DMS79 (cell line): ENCODE data around the gene C11orf54.
"Not testable (repeated sequence)": the region's sequence is repeated elsewhere in the genome, so short reads cannot be mapped to it uniquely, and the experiment has no call there.

Experiments used
- DNase-seq: peaks from one replicate; lab custom pipeline; 2025; lab: John Stamatoyannopoulos, UW

C11orf54 gene

DNA sequence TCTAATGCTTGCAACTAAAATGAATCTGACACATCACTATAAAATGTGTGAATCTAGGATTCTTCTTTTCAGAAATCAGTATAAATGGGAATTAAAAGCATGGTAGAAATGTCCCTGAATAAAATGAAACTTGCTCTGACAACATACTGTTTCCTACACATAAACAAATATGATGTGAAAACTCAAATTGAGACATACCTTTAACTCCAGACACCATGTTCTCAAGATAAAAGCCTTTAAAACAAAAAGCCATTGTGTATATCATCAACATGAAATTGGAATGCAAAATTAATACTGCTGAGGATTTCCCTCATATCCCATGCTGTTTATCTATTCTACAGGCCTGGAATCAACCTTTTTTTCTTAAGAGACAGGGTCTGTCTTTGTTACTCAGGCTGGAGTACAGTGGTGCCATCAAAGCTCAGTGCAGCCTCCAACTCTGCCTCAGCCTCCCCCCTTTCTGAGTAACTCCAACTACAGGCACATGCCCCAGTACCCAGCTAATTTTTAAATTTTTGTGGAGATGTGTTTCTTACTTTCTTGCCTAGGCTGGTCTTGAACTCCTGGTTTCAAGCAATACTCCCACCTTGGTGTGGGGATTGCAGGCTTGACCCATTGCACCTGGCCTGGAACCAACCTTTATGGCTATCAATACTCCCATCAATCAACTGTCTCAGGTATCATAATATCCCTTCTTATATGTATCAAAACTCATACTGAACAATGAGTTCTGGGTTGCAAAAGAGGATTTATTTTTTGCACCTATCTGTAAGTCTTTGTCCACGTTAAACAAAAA lies 6.8 kb upstream of the C11orf54 start:
- no peak for DNase-seq

DNA sequence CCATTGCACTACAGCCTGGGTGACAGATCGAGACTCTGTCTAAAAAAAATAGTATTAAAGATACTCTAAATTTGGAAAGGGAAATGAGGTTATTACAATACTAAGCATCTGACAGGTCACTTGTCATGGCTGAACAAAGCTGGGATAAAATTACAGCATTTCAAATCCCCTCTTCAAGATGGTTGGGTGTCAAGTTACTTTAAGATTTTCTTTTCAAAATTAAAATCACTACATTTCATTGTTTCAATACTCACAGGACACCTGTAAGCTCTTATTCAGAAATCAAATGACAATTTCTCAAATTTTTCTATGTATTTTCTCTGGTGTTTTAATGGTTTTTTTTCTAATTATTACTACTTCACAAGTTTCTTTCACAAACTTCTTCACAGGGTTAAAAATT lies 5.8 kb upstream of the C11orf54 start:
- no peak for DNase-seq

DNA sequence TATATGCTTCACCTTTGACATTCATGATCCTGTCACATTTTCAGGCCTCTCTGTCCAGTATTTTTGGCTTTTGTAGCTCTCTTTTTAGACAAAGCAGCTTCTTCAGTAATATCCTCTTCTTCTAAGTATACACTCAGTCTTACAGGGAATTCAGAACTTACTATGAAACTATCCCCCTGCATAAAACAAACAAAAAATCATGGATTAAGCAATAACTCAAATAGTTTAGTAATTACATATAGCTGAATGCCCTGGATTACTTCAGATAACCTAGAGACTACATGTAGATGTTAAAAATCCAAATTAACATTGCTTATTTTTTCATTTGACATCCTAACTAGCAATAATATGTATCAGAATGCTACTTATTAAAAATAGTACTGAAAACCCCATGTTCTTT lies 5.3 kb upstream of the C11orf54 start:
- DNase-seq = no peak

DNA sequence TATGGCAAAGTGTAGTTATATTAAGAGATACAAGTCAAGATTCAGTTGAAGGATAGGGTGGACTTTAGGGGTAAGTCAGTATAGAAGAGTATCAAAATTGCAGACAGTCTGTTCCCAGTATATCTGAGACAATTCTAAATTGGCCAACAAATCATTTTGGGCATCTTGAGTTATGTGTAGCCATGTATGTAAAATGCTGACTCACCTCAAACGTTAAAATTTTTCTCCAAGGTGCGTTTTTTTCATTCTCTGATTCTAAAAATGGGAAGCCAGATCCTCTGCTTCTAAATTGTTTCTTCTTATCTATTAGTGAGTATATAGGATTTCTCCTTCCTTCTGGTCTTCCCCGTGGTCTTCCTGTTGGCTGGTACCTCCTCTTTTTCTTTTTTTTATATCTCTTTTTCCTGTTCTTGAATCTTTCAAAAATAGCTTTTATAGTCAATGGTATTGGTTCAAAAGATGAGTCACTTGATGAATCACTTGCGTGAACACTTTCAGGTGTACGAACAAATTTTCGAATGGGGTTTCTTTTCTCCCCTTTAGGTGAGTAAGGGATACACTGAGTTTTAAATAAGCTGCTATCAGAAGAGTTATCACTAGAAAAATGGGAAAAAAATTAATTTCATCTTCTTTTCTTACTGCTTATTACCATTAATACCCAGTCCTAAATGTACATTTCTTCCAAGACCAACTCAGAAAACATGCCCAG lies 3.4 kb upstream of the C11orf54 start:
- no peak for DNase-seq

DNA sequence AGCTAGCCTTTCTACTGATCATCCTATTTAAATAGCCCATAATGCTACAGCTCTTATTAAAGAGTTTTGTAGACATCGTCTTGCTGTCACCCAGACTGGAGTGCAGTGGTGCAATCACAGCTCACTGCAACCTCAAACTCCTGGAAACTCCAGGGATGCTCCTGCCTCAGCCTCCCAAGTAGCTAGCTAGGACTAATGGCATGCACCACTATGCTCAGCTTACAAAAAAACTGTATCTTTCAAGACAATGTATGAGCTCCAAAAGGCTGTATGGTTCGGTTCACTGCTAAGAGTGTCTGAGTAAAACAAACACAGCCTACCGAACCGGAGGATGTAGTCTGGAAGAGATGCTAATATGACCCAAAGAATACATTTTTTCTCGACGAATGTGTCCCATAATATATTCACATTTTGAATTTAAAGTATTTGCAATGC lies 2.8 kb upstream of the C11orf54 start:
- peak; percentile 15 for DNase-seq

DNA sequence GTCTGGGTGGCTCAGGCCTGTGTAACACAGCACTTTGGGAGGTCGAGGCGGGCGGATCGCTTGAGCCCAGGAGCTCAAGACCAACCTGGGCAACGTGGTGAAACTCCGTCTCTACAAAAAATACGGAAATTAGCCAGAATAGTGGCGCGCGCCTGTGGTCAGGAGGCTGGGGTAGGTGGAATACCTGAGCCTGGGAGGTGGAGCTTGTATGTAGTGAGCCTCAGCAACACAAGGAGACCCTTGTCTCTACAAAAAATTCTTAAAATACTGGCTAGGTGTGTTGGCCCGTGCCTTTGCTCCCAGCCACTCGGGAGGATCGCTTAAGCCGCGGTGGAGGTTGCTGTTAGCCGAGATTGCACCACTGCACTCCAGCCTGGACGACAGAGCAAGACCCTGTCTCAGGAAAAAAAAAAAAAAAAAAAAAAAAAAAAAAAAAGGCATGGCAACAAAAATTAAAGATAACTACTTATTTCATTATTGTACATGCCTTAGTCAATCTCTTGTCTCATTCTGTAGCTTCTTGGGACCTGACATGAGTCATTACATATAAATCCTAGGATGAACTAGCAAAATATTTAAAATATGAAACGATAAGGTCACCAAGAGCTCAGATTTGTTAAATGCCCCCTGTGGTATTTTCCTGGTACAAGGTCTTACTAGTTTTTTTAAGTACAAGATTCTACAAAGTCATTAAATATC lies 1.3 kb upstream of the C11orf54 start:
- peak; percentile 10 for DNase-seq

DNA sequence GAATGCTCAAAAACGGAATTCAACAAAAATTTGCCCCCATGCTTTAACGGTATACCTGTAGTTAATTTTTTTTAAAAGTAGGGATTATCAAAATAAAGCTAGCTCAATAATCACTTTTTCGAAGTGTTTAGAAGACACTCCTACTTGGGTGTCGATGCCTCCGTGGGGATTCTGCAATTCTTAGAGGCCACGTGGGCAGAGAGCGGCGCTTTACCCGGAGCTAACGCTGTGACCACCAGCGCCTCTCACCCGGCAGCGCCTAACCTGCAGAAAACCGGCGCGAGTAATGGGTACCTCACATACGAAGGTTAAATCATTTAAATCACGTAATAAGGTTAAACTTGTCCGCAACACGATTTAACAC lies 760 bp upstream of the C11orf54 start:
- peak; percentile 53 for DNase-seq

DNA sequence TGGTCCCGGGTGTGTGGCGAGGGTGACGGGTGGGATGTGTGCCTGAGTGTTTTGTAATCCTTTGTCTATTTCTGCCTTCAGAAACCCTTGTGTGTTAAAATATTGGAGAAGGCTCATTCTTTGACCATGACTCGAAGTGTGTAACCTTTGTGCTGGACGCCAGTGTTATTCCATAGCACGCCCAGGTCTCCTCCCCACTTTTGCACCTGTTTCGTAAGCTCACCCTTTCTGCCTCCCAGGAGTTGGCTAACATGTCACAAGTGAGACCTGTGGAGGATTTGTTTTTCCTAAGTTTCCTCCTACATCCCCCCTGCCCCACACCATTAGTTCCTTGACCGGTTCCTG lies 382 bp downstream of the C11orf54 start:
- no peak for DNase-seq

DNA sequence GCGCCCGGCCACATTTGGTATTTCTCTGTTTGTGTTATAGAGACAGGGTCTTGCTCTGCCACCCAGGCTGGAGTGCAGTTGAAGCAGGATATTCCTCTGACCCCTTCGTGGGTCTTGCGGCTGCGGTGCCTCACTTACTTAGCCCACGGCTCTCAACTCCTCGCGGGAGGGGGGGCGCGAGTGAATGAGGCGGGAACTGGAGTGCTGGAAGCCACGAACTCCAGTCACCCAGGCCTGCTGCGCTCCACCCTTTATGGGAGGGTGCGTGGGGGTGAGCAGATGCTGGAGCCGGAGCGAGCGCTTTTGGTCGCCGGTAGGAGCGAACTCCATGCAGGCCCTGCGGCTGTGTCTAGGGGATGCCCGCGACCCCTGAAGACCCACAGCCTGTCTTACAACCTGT lies 1.8 kb downstream of the C11orf54 start:
- DNase-seq = no peak

DNA sequence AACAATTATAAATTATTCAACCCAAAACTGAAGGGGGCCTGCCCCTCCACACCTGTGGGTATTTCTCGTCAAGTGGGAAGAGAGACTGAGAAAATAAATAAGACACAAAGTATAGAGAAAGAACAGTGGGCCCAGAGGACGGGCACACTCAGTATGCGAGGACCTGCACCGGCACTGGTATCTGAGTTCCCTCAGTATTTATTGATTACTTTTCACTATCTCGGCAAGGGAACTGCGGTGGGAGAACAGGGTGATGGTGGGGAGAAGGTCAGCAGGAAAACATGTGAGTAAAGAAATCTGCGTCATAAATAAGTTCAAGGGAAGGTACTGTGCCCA lies 3.2 kb downstream of the C11orf54 start:
- DNase-seq = no peak

DNA sequence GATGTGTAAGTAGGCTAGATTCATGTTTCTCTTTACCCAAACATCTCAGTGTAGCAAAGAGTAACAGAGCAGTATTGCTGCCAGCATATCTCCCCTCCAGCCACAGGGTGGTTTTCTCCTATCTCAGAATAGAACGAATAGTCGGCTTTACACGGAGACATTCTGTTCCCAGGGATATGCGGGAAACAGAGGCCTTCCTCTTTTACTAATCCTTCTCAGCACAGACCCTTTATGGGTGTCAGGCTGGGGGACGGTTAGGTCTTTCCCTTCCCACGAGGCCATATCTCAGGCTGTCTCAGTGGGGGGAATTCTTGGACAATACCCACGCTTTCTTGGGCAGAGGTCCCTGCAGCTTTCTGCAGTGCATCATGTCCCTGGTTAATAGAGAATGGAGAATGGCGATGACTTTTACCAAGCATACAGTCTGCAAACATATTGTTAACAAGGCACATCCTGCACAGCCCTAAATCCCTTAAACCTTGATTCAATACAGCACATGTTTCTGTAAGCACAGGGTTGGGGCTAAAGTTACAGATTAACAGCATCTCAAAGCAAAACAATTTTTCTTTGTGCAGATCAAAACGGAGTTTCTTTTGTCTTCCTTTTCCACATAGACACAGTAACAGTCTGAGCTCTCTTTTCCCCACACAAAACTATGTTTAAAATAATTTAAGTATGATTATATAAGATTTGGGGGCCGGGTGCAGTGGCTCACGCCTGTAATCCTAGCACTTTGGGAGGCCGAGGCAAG lies 3.7 kb downstream of the C11orf54 start:
- DNase-seq = not testable (repeated sequence)

DNA sequence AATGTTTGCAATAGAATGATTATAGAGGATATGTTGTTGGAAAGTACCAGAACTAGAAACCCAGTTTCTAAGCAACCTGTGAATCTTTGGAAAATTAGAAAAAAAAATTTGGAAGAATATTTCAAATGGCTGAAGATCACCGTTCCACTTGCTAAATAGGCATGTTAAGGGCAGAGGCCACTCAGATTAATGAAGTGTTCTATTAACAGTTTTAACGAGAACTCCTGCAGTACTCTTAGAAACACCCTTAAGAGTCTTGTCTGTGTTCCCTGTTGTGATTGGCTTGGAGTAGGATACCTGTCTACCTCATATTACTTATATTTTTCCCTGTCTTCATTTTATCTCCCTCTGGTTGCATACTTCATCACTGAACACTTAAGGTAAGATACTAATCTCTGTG lies 4.6 kb downstream of the C11orf54 start:
- peak; percentile 17 for DNase-seq

DNA sequence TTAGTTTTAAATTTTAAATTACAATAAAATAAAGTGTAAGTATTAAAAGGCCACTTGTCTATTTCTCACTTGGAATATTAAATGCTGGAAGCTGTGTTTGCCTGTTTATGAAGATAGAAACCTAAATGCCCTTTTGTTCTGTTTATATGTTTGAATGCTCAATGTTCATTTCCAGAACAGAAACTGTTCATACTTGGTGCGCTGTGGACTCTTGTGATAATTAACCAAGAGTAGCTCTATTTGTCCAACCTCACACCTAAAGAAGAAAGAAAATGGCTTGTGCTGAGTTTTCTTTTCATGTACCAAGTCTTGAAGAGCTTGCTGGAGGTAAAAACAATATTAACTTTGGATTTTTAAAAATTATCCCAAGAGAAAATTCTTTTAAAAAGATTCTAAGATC lies 5.7 kb downstream of the C11orf54 start:
- no peak for DNase-seq

DNA sequence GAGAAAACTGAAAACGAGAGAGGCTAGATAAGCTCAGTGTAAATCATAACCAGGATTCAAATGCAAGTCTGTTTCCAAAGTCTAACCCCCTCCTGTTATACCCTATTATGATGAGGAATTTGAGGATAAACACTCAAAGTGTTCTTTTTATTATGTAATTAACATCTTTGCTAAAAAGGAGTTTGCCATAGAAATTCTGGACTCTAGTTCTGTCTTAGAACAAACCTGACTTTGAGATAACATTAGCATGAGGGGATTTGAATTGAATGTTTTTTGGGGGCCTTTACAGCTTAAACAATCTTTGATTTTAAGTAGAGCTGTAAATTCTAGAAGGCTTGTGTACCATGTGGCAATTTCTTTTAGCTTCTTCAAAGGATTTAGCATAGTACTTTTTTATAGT lies 9.5 kb downstream of the C11orf54 start:
- no peak for DNase-seq

DNA sequence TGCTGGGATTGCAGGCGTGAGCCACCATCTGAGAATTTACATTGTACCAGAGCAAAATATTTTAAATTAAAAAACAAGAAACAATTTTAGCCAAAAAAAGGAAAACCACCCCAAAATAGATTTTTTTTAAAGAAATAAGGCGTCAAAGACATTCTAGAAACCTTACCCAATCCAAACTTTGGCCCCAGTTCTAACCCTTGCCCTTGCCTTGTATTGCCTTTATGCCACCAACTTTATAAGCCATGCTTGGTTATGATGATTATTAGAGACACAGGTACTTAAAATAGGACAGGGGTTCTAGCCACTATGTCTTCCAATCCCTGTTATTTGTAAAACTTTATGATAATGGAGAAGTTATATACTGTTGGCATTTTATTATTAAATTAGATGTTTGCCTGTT lies 11.8 kb downstream of the C11orf54 start:
- DNase-seq = no peak

DNA sequence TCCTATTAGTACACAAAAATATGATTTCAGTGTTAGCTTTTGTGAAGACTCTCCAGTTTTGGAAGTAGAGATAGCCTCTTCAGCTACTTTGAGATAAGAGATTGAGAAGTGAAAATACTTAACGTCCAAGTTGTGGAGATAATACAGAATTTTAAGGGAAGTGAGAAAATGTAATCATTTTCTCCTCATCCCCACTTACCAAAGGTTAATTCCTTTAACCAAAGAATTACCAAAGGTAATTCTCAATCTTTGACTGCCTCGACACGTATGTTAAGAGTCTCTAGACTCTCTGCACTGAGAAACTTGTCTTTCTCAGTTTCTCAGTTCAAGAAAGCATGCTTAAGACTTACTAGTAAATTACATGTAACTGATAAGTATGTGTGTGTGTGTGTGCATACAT lies 15.3 kb downstream of the C11orf54 start:
- no peak for DNase-seq

DNA sequence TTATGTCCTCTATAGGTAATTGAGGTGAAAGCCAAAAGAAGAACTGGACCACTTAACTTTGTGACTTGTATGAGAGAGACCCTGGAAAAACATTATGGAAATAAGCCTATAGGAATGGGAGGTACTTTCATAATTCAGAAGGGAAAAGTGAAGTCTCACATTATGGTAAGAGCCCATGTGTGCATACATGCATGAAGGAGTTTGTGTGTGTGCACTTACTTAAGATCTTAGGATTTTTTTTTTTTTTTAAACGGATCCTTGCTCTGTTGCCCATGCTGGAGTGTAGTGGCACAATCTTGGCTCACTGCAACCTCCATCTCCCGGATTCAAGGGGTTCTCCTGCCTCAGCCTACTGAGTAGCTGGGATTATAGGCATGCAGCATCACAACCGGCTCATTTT lies 15.8 kb downstream of the C11orf54 start:
- no peak for DNase-seq

DNA sequence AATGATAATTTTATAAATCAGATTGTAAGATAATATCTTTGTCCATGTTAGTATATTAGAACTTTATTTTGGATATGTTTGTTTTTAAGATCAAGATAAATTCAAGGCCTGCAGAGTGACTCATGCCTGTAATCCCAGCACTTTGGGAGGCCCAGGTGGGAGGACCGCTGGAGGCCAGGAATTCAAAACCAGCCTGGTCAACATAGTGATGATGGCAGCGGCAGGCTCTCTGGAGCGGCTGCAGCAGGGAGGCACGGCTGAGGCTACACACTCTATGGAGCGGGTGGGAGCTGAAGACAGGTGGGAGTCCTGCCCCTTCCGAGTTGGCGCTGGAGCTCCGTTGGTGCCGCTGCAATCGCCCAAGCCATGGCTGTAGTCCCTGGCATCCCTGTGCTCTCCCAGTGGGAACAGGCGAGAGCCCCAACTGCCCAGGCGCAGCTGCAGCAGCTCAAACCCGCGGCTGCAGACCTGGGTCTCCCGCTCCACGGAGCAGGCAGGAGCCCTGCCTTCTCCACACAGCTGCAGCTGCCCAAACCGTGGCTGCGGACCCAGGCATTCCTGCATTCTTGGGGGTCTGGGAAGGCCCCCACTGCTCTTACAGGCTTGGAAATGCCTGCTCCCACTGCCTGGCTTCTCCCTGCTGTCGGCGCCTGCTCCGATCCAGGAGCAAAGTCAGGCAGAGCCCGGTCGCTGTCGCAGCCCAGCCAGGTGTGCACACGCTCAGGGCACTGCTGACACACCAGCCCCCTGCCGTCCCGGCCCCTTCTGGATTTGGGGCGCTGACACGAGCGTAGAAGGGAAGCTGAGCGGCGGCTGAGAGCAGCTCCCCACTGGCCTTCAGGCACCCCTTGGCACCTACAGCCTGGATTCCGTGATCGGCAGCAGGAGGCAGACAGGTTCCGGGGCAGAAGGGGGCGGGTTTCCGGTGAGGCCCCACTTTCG lies 16.7 kb downstream of the C11orf54 start:
- DNase-seq = no peak

DNA sequence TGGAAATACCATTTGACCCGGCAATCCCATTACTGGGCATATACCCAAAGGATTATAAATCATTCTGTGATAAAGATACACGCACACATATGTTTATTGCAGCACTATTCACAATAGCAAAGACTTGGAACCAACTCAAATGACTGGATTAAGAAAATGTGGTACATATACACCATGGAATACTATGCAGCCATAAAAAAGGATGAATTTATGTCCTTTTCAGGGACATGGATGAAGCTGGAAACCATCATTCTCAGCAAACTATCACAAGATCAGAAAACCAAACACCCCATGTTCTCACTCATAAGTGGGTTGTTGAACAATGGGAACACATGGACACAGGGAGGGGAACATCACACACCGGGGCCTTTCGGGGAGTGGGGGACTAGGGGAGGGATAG lies 17.7 kb downstream of the C11orf54 start:
- not testable (repeated sequence) for DNase-seq

DNA sequence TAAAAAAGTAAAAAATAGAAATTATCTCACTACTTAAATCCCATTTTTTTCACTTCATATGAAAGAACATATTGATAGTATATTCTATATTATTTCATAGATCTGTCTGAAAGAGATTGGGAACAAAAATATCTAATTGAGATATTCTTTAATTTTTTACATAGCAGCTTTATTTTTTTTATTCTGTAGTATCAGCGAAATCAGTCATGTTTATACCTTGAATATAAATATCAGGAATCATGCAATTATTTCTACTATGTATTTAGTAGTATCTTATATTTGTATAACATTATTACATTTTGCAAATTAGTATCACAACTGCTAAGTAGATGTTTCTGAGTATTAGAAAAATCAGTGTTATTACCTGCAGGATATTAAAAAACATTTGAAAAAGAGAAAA lies 20.4 kb downstream of the C11orf54 start:
- DNase-seq = no peak

DNA sequence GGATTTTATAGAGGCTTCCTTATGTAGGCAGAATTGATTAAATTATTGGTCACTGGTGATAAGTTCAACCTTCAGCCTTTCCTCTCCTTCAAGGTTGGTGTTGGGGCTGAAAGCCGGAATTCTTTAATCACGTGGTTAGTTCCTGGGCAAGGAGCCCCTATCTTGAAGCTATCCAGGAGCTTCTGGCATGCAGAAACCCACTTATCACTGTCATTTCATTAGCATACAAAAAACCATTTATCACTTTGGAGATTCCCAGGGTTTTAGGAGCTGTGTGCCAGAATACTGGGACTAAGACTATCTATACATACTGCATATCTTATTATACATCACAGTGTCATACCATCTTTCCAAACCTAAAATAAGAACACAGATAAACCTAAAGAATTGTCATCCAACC lies 24.1 kb downstream of the C11orf54 start:
- no peak for DNase-seq

DNA sequence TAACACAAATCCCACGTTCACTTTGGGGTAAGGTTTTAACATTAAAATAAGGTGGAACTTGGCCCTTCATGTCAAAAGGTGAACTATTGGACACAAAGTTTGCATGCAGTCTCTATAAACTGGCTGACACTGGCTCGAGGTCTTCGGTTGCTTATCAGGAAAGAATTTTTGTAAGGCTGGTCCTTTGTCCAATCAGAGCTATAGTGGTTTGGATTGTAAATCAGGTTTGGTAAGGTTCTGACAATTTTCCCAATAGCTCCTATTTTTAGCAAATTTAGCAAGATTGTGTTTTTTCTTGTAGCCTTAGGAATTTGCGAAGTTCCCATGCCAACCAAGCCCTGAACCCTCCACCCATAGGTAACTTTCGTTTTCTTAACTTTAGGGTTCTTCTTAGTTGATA lies 25.0 kb downstream of the C11orf54 start:
- DNase-seq = no peak
